Measurements from ENCODE around the gene HYAL2.

Gene HYAL2

DNA sequence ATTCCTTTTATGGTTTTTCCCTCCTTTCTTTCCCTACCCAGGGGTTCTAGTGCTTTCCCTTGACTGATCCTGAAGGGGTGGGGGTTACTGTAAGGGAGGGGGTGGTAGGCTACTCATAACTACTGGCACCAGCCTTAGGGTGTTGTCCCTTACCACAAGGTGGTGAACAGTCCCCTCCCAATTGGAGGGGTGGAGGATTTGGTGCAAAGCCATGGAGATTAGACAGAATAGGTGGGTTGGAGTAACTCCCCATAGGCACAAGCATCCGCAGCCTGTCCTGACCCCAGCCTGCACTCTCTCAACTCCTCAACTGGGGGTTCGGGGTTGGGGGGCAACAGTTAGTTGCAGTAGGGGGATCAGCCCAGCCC is 2.6 kb upstream of the HYAL2 start:
- no peaks in the 10 kb centered on the region for H3K27me3 ChIP-seq (replicated peaks)
- H3K27ac ChIP-seq = no peak overlapping the region
- H3K36me3 ChIP-seq (replicated peaks) = peaks cover 12% of the 10 kb centered on the region
- in situ Hi-C loops (cut with HindIII; ENCODE audit: low pct_ligation_motif_present, low sequenced_read_pairs) = no loop called here
- no peak for DNase-seq
- no peak overlapping the region for H3K4me3 ChIP-seq (ENCODE audit: low read depth, low read length)
- TF ChIP-seq, protein P1, sequence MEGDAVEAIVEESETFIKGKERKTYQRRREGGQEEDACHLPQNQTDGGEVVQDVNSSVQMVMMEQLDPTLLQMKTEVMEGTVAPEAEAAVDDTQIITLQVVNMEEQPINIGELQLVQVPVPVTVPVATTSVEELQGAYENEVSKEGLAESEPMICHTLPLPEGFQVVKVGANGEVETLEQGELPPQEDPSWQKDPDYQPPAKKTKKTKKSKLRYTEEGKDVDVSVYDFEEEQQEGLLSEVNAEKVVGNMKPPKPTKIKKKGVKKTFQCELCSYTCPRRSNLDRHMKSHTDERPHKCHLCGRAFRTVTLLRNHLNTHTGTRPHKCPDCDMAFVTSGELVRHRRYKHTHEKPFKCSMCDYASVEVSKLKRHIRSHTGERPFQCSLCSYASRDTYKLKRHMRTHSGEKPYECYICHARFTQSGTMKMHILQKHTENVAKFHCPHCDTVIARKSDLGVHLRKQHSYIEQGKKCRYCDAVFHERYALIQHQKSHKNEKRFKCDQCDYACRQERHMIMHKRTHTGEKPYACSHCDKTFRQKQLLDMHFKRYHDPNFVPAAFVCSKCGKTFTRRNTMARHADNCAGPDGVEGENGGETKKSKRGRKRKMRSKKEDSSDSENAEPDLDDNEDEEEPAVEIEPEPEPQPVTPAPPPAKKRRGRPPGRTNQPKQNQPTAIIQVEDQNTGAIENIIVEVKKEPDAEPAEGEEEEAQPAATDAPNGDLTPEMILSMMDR (IDR thresholded peaks at IDR 0.05; ENCODE audit: low read depth, low read length, missing control alignments) = no peak

DNA sequence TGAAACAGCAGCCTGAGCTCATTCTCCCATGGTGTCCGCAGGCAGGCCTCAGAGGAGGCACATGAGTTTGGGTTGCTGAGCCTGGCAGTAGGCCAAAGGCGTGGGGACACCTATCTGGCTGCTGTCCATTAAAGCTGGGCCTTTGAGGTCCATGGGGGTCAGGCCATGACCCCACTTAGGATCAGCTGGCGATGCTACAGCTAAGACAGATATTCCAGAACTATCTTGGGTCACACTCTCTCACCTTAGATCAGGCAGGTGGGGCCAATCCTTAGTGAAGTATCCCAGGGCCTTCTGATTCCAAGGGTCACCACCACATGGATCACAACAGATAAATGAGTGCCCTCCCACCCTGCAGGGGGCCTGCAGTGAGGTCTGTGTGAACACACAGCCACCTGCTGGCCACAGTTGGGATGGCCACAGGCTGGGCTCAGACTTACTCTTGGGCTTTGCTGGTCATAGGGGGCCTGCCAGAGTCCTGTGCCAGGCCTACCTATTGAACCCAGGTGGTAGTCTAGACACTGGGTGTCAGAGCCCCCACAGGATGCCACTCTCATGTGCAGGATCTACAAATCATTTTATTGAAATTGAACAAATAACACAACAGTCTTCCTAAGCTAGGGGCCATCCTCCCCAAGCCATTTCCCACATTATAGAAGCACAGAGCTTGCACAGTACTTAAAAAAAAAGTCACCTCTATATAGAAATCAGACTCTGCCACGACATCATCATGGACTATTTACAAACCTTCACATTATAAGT is 2.0 kb upstream of the HYAL2 start:
- H3K4me3 ChIP-seq (ENCODE audit: low read depth, low read length) = no peak overlapping the region
- H3K27me3 ChIP-seq (replicated peaks) = no peaks in the 10 kb centered on the region
- no peak overlapping the region for H3K27ac ChIP-seq
- DNase-seq = peak; percentile 72
- in situ Hi-C loops (cut with HindIII; ENCODE audit: low pct_ligation_motif_present, low sequenced_read_pairs) = no loop called here
- H3K36me3 ChIP-seq (replicated peaks) = peaks cover 10% of the 10 kb centered on the region
- TF ChIP-seq, protein P1 (IDR thresholded peaks at IDR 0.05; ENCODE audit: low read depth, low read length, missing control alignments) = peak; percentile 97

DNA sequence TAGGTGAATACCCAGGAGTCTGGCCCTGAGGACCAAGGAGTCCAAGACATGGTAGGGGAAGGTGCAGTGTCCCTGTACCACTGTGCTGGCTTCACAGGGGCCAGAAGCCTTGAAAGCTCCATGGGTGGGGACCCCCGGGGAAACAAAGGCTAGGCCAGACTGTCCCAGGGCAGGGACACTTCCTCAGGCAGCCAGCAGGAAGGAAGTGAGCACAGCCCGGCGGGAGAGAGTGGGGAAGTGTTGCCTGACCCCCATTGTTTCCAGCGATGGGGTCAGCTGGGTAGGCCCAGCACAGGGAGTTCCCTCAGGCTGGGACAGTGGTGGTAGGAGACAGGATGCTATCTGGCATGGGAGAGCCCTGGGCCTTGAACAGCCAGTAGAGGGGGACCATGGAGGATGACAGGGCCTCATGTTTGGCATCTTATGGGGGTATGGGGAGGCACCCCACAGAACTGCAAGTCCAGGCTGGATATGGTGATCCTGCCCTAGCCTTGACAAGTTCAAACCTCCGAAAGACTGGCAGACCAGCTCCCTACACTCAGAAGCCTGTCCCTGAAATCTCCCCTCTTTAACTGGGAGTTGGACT is 1.2 kb upstream of the HYAL2 start:
- Histone ChIP-seq H3K4me3 (ENCODE audit: low read depth, low read length) (no peak overlapping the region), H3K27ac (no peak overlapping the region), H3K36me3 (replicated peaks) (peaks cover 8% of the 10 kb centered on the region), H3K27me3 (replicated peaks) (no peaks in the 10 kb centered on the region)
- no peak for DNase-seq
- in situ Hi-C loops (cut with HindIII; ENCODE audit: low pct_ligation_motif_present, low sequenced_read_pairs) = no loop called here
- TF ChIP-seq, protein P1 (IDR thresholded peaks at IDR 0.05; ENCODE audit: low read depth, low read length, missing control alignments) = peak; percentile 8

DNA sequence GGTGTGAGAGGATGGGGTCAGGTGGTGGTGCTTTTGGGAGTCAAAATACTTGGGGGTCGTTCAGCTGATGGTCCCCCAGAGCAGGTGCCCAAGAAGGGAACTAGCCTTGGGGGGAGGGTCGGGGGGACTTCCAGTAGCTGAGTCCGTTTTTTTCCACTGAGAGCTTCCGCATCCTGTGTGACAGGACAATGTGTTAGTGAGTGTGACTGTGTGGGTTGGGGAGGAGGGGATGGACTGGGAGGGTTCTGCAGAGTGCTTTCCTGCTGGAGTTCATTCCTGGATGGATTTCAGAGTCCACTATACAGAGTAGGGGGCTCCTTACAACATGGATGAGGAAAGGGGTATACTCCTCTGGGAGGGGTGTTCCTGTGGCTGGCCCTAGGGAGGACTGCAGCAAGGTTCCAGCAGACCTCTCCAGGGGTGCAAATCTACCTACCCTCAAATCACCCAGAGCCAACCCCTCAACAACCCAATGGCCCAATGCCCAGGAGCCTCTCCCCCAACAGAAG is 601 bp upstream of the HYAL2 start:
- TF ChIP-seq, protein P1 (IDR thresholded peaks at IDR 0.05; ENCODE audit: low read depth, low read length, missing control alignments) = no peak
- H3K27me3 ChIP-seq (replicated peaks) = no peaks in the 10 kb centered on the region
- H3K36me3 ChIP-seq (replicated peaks) = peaks cover 10% of the 10 kb centered on the region
- in situ Hi-C loops (cut with HindIII; ENCODE audit: low pct_ligation_motif_present, low sequenced_read_pairs) = no loop called here
- no peak for DNase-seq
- no peak overlapping the region for H3K4me3 ChIP-seq (ENCODE audit: low read depth, low read length)
- no peak overlapping the region for H3K27ac ChIP-seq

DNA sequence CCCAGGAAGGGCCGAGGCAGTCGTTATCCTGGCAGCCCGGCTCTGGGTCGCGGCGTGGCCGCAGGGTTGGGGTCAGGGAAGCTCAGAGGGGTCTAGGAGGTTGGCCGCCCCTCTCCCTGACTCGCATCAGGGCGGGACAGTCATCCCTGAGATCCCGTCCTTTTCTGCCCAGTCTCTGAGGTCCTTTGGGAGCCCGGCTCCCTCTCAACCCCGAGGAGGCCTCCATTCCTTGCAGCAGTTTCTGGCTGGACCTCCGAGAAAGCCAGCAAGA is 495 bp downstream of the HYAL2 start:
- H3K36me3 ChIP-seq (replicated peaks) = peaks cover 12% of the 10 kb centered on the region

More for the DNA sequence above, 495 bp downstream of the HYAL2 start:
- in situ Hi-C loops (cut with HindIII; ENCODE audit: low pct_ligation_motif_present, low sequenced_read_pairs) = no loop called here
- peak overlapping the region; percentile 100 for H3K27ac ChIP-seq
- peak overlapping the region; percentile 78 for H3K4me3 ChIP-seq (ENCODE audit: low read depth, low read length)
- no peak for DNase-seq
- TF ChIP-seq, protein P1 (IDR thresholded peaks at IDR 0.05; ENCODE audit: low read depth, low read length, missing control alignments) = no peak
- H3K27me3 ChIP-seq (replicated peaks) = no peaks in the 10 kb centered on the region
